Activated CD8-positive, alpha-beta memory T cell treated with anti-CD3 and anti-CD28 coated beads for 24 hours (primary cell): ENCODE results near the gene AIF1.

Experiments
- DNase-seq: peaks from one replicate; pipeline ENCODE4 v3.0.0-alpha.2; 2020

AIF1 gene

DNA sequence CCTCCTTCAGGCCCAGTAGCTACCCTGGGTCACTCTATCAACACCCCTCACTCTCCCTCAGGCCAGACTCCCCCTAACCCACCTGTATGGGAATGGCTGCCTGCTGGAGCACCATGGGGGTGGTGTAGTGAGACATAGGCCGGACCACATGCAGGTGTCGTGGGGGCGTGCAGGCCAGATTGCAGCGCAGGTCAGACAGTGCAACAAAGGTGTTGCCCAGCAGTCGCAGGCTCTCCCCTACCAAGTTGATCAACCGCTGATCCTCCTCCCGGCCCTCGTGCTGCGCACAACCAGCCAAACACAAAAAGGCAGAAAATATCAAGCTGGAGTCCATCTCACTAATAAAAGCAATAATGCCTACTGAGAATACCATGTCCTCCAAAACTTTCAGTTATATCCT, 30.3 kb downstream of the AIF1 start:
- no peak for DNase-seq

DNA sequence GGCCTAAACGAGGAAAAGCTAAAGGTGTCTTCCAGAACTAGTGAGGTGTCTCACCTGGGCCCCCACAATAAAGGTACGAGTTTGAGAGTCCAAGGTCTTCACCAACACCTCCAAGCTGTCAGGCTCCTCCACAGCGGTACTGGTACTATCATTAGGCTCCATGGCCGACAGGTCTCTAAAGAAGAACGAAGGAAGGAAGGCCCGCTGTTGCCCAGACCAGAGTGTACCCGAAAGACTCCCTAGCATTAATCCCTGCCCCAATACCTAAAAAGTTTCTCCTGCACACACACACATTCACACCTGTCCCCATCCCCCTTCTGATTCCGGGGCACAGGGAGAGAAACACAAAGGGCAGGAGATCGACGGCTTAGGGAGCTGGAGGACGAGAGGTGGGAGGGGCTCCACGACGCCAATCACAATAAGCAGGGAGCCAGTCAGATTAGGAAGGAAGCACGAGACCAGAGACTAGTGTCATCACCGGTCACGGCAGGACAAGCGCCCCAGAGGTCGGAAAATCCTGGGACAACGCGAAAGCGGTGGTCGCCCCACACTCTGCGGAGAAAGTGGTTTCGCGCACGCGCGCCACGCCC, 36.7 kb downstream of the AIF1 start:
- DNase-seq, result no peak

DNA sequence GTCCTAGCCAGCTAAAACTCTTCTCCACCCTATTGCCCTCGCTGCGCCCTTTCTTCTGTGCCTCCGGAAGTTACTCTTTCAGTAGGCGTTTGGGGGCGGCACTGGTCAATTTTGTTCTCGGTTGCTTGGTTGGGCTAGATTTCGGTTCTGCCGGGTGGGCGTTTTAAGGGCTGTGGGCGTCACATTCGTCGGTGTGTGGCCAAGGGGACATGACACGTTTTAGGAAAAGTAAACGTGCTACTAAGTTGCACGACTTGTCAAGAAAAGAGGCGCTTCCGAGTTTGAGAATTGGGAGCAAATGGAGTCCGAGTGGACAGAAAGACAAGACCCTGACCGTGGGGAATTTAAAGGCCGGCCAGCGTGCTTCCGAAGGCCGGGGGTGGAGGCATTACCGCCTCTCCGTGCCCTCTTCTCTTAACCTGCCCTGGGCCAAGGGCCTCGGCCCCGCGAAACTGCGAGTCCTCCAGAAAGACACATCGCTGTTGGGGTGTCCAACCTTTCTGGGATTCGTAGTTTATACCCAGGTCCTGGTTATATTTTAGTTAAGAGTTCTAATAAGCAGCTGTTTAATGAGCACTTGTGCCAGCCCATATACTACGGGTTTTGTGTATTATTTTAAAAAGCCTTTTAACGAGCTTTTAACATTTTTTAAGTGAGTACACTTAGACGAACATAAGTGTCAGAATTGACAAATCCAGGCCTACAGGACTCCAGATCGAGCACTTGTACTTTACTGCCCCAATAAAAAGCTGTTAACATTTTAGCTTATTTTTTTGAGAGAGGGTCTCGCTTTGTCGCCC, 38.1 kb downstream of the AIF1 start:
- DNase-seq, result no peak

DNA sequence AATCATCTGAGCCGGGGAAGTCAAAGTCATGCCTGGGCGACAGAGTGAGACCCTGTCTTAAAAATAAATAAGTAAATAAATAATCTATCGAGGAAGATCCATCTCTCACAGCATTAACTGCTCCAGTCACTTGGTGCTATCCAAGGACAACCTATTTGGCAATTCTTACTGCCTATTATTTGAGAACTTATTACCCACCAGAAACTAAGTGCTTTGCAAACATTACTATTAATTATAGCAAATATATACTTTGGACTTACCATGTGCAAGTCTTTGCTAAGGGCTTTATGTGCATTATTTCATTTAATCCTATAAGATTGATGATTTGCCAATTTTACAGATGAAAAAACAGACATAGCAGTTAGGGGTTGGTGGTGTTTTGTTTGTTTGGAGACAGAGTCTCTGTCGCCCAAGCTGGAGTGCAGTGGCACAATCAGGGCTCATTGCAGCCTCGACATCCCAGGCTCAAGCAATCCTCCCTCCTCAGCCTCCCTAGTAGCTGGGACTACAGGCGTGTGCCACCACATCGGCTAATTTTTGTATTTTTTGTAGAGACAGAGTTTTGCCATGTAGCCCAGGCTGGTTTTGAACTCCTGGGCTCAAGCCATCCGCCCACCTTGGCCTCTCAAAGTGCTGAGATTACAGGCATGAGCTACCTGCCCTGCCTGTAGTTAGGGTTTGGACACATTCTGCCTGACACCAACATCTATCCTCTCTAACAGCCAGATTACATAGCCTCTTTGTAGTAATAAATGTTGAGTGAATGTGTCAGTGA, 39.7 kb downstream of the AIF1 start:
- no peak for DNase-seq

DNA sequence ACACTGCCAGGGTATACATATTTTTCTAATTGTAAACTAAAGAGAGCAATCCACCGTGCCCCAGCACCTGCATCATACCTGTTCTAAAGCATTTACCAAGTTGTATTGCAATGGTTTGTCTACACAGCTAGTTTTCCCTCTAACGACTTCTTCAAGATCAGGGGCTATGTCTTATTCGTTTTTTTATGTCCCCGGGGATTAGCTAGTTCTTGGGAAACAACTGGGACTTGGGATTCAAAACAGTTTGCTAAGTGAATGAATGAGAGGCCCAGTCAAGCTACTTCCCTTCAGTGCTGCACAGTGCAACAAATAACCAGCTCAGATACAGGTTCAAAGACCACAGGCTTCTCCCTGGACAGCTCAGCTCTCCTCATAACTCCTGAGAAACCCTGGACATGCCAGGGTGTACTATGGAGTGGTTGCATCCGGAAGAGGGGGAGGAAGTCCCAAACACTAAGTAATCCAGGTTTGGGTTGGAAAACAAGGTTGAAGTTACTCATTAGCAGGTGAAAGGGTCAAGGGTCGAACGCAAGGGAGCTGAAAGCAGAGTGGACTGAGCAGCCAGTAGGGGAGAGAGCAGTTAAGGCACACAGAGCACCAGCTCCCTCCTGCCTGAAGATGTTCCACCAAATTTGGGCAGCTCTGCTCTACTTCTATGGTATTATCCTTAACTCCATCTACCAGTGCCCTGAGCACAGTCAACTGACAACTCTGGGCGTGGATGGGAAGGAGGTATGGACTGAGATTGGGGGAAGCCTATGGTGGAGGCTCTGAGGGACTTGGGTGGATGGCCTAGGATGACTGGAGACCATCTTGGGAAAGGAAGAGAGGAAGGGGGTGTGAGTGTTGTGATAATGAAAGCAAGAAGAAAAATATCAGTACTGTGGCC, 40.6 kb downstream of the AIF1 start, which contains the start of gene APOM:
TSS of gene APOM (plus strand) at position 546 of the 889 bp plus-strand sequence. CDS start at position 619, 73 bp downstream.
- DNase-seq, result no peak

DNA sequence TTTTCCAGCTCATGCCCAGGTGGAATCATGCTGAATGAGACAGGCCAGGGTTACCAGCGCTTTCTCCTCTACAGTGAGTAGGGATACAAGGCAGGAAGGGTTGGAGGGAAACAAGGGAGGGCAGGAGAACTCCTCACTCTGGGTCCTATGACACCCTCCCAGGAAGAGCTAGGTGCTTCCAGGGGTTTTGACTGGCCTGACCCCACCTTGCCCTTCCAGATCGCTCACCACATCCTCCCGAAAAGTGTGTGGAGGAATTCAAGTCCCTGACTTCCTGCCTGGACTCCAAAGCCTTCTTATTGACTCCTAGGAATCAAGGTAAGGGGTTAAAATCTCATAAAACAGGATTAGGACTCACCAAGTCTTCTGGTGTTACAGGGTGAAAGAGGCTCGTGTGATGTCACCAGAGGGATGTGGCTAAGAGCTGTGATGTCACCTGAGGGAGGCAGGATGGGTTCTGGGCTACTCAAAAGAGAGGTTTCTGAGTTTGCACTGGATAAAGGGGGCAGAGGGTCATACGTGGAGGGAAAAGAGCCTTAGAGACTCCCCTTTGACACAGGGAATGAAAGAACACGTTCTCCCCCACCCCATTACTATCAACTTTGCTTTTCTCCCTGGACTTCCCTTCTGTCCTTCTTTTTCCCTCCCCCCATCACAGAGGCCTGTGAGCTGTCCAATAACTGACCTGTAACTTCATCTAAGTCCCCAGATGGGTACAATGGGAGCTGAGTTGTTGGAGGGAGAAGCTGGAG, 42.5 kb downstream of the AIF1 start:
- DNase-seq, result no peak

DNA sequence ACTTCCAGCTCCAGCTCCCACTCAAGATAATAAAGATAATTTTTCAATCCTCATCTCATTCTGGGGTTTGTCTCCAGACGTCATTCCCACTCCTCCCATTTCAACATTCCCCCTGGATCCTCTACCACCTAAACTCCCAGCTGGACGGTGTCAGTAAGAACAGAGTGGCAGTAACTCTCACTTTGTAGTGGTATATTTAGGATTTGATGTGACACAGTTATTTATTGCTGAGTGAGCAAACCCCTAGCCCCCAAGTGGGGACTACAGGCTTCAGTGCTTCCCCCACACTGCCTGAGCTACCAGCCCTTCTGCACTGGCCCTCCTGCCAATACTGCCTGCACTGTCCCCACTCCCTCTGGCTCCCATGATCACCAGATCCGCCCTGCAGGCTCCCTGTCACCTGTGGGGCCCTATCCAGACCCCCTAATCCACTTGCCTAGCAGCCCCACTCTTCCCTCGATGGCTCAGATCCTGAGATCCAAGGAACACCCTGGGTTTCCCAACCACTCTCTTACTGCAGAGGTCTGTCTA, 43.2 kb downstream of the AIF1 start:
- no peak for DNase-seq

DNA sequence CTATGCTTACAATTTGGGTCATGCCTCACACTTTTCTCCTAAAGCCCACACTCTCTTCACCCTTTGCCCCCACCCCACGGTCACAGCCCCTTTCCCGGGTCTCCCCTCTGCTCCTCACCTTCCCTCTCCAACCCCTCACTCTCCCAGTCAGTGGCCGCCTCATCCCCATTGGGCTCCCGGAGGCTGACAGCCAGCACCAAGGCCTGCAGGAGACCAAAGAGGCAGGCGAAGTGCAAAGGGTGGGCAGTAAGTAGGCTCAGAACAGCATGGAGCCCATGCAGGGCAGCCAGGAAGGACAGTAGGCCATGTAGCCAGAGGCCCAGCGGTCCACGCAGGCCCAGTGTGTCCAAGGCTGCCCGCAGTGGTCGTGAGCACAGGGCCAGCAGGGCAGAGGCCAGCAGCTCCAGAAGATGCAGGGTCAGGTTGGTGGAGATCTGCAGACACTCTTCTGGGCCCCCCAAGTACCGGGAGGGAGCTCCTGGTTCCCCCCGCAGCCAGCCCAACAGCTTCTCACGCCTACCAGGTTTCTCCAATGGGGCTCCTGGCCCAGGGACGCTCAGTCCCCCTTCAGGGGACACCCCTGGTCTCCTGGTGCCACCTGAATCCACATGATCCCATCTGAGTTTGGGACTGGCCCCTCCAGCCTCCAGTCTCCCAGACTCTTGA, 44.1 kb downstream of the AIF1 start:
- DNase-seq, result no peak

DNA sequence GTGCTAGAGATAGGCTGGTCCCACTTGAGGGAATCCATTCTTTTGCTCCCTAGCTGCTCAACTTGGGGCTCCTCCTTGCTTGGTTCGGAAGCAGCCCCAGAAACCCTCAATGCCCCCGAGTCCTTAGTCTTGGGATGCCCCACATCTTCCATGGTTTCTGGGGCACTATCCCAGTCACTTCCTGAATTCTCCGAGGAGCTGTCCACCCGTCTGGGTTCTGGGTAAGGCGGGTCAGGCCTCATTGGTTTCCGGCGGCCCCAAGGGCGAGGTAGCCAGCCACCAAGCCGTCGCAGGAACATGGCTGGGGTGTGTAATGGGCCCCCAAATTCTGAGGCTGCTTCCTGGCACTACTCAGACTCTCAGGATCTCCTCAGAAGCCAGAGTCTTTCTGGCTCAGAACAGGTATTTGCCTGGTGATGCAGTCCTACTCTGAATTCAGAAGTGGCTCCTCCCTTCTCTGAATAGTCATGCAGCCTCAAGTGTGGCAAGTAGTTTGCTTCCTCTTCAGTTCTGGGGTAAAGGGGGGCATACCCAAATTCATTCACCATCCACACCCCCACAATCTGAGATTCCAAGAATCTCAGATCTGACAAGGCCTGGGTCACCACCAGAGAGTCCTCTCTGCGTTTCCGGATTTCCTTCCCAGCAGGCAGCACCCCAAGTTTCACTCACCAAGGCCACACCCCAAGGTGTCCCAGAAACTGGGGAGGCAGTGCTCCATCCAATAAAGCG, 44.8 kb downstream of the AIF1 start:
- no peak for DNase-seq

DNA sequence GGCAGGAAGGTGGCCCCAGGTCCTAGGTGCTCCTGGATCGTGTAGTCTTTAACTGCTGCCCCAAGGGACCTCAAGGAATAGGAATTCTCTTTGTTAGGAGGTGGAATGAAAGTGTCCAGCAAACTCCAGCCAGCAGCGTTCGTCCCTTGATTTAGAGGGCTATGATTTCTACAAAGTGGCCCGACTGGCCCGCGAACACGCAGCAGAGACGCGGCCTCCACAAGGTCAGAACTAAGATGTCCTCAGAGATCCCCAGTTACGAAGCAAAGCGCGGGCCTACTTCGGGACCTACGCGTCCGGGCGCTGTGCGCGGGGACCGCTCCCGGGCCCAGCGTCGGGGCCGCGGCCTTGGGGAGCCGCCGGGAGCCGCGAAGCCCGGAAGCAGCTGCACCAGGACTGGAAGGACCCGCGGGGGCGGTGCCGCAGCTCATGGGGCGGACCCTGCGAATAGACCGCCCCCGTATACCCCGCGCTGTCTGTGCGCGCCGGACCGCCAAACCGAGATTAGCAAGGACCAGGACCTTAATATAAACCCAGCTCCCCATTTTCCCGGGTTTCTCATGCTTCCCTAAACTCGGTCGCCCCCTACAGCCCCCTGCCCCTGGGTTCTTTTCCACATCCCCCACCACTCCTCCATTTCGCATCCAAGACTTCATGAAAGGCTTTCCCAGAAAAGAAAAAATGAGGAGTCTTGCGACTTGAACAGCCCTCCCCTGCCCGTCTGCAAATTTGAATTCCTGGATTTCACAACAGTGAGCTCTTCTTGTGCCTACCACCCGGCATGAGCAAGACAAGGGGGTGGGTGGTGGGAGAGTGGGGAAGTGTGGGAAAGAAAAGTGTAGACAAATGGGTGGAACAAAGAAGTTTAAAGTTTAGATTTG, 45.6 kb downstream of the AIF1 start, which contains the start of gene C6orf47:
TSS of gene C6orf47 (minus strand) at position 398 of the 881 bp plus-strand sequence. CDS start 831 bp downstream, outside the sequence.
- peak; percentile 89 for DNase-seq

DNA sequence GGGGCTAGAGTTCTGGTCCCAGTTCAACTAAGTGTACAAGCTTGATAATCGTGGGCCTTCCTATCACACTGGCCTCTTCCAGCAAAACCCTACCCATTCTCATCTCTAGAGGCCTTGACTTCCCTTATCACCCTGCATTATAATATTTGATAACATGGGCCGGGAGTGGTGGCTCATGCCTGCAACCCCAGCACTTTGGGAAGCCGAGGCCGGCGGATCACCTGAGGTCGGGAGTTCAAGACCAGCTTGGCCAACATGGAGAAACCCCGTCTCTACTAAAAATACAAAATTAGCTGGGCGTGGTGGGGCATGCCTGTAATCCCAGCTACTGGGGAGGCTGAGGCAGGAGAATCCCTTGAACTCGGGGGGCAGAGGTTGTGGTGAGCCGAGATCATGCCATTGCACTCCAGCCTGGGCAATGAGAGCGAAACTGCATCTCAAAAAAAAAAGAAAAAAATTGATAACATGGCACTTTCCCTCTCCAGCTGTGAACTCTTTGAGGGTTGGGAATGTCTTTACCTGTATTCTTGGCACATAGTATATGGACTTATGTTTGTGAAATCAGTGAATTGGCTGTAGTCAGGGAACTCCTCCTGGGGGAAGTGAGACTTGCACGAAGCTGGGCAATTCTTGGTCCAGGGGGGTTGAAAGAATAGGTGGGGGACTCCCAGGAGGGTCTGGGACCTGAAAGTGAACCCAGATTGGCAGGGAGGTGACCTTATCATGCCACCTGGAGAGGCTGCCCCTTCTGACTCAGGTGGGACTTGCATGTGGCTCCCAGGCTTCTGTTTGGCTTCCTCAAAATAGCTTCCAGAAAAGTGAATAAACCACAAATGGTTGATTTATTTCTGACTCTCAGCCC, 46.5 kb downstream of the AIF1 start:
- DNase-seq, result no peak

DNA sequence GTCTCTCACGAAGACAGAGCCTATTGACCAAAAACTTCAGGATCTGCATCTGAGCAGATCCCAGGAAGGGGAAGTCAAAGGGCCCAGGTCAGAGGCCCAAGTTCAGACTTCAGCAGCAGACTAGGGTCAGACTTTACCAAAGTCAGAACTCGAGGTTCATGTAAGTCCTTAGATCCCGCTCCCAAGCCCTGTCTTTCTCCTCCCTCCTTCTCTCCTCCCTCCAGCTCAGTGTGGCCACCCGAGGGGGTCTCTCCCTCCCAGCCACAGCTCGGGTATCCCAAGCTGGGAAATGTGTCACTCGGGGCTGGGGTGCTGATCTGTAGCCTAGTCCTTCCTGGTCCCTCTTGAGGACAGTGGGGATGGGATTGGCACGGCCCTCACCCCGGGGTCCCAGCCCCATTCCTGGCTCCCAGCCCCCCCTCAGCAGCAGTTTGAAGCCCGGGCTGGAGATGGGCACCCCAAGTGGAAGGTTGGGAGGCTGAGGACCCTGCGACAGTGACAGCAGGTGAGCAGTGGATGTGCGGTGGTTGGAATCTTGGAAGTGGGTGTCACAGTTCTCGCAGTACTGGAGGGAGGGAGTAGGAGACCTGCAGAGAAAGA, 47.2 kb downstream of the AIF1 start:
- DNase-seq, result no peak

DNA sequence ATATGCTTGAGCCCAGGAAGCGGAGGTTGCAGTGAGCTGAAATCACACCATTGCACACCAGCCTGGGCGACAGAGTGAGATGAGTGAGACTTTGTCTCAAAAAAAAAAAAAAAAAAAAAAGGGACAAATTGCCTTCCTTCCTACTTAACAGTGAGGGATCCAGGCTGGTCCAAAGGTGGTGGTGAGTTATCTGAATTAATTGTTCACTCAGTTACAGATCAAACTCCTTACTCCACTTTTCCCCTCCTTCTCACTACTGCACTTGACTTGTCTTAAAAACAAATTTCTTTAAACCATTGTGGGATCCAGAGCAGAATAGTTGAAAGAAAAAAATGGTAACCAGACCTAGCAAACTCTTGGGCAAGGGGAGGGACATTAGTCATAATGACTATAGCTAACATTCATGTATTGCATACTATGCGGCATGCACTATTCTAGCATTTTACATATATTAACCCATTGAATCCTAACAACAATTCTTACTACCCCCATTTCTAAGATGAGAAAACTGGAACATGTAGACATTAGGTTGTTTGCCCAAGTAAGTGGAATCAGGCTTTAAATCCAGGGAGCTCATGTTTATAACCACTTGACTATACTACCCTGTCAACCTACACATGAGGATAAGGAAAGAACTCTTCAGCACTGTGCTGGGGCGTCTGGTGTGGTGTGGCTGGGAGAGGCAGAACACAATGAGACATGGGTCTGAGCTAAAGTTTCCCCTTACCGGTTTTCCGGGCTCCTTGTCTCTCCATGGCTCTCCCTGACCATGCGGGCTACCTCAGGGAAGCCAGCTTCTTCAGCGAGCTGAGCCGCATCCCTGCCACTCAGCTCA, 48.3 kb downstream of the AIF1 start:
- DNase-seq, result no peak

DNA sequence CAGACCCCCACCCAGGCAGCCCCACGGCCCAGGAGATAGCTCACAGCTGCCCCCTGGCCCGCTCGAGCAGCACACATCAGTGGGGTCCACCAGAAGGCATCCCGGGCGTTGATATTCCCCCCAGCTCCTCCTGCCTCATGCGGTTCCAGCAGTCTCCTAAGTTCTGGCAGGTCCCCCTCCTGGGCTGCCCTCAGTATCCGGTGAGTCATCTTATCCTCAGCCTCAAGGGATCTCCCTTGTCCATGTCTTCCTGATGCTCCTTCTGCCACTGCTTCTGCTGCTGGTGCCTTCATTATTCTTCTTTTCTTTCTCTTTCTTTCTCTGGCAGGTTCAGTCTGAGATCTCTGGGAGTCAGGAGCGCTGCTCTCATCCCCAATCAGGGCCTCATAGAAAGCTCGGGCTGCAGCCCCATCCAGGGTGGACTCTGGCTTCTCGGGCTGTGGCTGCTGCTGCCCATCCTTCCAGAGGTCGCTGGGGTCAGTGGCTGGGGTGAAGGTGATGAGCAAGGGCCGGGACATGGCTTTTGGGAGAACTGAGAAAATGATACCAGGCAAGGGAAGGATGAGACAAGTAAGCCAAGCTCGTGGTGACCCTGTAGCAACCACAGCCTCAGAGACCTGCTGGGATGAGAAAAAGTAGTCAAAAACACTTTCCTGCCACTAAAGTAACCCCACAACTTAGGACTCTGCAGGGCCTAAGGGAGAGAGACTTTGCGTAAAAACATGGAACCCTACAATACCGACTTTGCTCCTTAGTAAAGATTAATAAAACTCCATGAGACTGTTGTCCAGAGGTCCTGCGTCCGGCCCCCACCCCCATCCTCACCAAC, 49.1 kb downstream of the AIF1 start:
- no peak for DNase-seq

DNA sequence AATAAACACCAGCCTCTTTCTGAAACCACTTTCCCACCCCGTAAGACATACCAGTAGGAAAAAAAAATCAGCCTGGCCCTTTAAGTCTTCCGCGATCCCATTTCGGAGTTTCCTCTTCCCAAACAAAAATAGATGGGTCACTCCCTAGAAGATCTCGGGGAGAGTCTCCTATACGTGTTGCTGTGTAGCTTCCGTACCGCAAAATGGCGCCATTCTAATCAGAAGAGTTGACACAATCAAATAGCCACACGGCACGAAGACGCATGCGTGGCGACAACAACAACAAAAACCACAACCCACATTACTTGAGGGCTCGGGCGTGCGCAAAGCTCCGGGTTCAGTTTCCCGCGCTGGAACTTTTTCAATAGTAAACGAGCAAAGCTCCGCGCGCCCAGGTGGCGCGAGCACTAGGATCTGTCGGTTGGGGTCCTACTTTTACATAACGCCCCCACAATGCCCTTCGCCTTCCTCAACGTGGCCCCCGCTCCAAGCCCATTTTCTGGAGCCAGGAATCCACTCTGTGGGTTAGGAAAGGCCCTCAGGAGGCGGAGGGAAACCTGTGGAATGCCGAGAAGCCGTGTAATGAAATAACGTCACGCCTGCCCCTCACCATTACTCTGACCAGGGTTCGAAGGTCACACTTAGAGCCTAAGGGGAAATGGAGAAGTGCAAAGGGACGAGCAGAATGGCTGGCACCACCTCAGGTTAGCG, 49.9 kb downstream of the AIF1 start, which contains the start of gene GPANK1:
TSS of gene GPANK1 (minus strand) at position 208 of the 711 bp plus-strand sequence. CDS start 519 bp downstream, outside the sequence.
- peak; percentile 90 for DNase-seq
